ENCODE results near the gene UHRF2. TPM values are rescaled to one million over a fixed set of nuclear protein-coding genes. Genes with fewer than 3 reads are reported as not detected.

Gene UHRF2
- total and polyA plus RNA-seq, 2 of the 13 experiments (the other 11 are each of a cell fraction or from before 2014, with no cell fraction given), result 42.1 to 44.2 TPM

GRCh38 chr9:6412487-6413364, at the start of gene UHRF2 (continued):
- TF ChIP-seq HIC2 (CRISPR knock-in tag; IDR thresholded peaks at IDR 0.05; ENCODE audit: low read depth) (no peak), ZNF672 (CRISPR knock-in tag; IDR thresholded peaks at IDR 0.05) (no peak), ZSCAN5A (CRISPR knock-in tag; IDR thresholded peaks at IDR 0.05; ENCODE audit: borderline replicate concordance) (peak; percentile 73; the same call in 1 of the 2 replicates), U2AF2 (IDR thresholded peaks at IDR 0.05; ENCODE audit: low read depth, low read length) (no peak), ZNF501 (CRISPR knock-in tag; IDR thresholded peaks at IDR 0.05) (no peak; the same call in 1 of the 2 replicates), CBX1 (IDR thresholded peaks at IDR 0.05; ENCODE audit: low read depth) (no peak), ZFP36L1 (CRISPR knock-in tag; IDR thresholded peaks at IDR 0.05) (0 out of 2 replicates have a peak, but pooled peaks have one; percentile 59), ZNF121 (CRISPR knock-in tag; IDR thresholded peaks at IDR 0.05) (no peak; the same call in 1 of the 2 replicates), DZIP1 (CRISPR knock-in tag; IDR thresholded peaks at IDR 0.05) (no peak), ZNF224 (CRISPR knock-in tag; IDR thresholded peaks at IDR 0.05) (no peak), ZNF737 (CRISPR knock-in tag; IDR thresholded peaks at IDR 0.05; ENCODE audit: borderline replicate concordance) (no peak), AHDC1 (CRISPR knock-in tag; IDR thresholded peaks at IDR 0.05; ENCODE audit: borderline replicate concordance) (no peak), NCOA2 (CRISPR knock-in tag; IDR thresholded peaks at IDR 0.05) (no peak), WIZ (CRISPR knock-in tag; IDR thresholded peaks at IDR 0.05) (no peak; the same call in 1 of the 2 replicates), CC2D1A (CRISPR knock-in tag; IDR thresholded peaks at IDR 0.05) (no peak)
